HG03097 (cell line): ENCODE results near the gene AGAP1.

Experiments used
- ATAC-seq: cut with Tn5 transposase; IDR thresholded peaks from one replicate; pipeline ENCODE4 v1.9.1; 2021; ENCODE audit not compliant: unreplicated experiment, low FRiP score

The AGAP1 gene

DNA sequence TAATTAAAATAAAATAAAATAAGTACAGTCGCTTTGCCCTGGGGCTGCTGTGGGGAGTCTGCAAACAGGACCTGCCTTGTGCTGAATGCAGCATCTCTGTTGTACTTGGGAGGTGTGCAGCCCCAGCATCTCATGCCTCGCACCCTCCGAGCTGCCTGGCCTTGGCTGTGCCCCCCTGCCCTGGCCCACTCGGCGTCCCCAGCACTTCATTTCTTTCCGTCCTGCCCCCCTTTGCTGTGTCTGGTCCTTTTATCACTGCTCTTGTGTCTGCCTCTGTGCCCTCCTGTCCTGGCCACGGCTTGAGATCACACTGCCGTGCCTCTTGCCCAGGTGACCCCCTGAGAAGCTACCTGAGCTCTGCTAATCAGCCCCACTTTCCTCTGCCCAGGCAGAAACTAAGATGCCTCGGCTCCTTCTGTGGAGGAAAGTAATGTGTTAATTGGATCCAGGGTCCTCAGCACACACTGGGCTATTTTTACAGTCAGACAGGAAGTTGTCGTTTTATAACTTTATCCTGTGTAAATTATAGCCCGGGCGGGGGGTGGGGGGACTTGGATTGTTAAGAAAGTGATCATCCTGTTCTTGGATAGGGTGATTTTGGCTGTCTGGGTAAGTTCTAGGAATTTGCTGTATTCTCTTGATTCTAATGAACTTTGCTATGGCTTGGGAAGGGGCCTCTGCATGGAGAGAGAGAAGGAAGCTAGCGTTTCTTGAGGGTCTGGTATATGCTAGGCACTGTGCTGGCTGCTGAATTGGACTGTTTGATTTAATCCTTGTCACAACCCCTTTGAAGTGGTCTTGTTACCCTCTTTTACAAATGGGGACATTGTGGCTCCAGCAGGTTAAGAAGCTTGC is 69.4 kb downstream of the AGAP1 start:
- ATAC-seq = no peak

DNA sequence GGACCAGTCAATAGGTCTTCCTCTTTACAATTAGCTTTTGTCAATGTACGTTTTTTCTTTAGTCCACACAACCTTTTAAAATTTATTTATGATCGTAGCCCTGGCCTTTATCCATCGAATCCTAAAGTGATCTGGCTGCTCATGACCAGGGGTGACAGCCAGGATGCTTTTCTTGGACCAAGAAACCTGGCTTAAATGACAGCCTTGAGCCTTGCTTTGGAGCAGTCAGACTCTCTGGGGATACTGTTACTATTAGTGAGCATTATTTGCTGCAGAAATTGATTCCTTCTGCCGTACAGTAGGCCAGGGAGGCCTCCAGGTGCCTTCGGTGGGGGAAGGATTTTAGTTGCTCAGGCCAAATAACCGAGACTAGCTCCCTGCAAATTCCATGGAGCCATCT is 70.2 kb downstream of the AGAP1 start:
- ATAC-seq = no peak

DNA sequence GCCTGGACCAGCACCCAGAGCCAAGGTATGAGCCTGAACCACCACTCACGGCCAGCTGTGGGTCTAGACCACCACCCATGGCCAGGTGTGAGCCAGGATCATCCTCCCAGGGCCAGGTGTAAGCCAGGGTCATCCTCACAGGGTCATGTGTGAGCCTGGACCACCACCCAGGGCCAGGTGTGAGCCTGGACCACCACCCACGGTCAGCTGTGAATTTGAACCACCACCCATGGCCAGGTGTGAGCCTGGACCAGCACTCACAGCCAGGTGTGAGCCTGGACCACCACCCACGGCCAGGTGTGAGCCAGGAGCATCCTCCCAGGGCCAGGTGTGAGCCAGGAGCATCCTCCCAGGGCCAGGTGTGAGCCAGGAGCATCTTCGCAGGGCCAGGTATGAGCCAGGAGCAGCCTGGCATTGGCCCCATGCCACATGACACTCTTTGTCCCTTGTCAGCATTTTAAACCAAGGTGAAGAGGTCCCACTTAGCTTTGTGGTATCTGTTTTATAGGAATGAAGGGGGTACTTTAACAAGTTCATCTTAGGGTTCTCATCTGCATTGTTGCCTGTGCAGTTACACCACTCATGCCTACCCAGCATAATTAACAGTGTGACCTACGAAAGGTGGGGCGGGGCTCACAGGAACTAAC is 71.2 kb downstream of the AGAP1 start:
- ATAC-seq = no peak

DNA sequence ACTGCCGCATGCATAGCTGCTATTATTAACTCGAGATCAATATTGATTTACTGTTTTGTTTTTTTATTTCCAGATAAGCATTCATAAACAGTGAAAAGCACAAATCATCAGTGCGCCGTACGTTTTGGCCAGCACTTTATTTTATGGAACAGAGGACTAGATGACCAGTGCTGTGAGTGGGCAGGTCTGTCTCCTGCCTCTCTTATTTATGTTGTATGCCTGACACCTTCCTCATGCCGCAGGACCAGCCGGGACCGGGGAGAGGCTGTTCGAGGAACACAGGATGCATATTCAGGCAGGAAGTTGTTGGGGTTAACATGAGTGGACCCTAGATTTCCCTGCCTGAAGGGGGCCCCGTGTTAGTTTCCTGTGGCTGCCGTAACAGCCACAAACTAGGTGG is 72.6 kb downstream of the AGAP1 start:
- ATAC-seq = no peak

DNA sequence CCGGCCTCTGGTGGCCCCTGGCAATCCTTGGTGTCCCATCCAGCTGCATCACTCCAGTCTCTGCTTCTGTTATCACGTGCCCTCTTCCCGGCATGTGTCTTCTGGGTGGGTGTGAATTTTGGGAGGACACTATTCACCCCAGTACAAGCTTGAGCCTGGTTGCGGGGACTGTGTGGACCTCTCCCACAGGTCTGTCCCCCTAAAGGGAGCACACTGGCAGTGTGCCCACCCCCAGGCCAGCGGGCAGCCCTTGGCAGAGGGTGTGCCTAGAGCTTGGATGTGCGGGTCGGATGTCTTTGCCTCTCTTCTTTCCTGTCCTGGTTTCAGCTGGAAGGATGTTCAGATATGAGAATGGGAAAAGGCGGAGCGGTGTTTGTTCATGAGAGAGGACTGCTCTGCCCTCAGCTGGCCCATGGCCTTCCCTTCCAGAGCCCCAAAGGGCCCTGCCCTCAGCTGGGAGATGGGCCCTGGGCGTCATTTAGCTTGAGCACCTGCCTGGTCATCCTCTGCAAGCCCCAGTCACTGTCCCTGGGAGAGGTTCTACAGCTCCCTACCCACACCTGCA is 73.2 kb downstream of the AGAP1 start:
- no peak for ATAC-seq

DNA sequence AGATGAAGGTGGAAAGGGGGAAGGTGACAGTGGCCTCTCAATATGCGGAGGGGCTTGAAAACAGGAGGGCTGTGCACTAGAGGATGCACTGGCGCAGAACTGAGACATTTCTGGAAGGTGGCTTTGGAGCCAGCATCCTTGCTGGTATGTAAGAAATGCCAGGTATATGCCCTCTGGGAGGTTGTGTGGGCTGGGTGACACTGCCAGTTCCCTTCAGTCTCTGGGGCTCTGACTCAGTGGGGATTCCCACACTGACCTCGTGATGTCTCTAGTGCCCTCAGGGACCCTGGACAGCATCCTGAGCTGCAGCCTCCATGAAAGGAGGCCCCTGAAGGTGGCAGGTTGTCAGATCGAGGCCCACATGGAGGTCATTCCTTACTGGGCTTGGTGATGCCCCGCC is 74.0 kb downstream of the AGAP1 start:
- no peak for ATAC-seq

DNA sequence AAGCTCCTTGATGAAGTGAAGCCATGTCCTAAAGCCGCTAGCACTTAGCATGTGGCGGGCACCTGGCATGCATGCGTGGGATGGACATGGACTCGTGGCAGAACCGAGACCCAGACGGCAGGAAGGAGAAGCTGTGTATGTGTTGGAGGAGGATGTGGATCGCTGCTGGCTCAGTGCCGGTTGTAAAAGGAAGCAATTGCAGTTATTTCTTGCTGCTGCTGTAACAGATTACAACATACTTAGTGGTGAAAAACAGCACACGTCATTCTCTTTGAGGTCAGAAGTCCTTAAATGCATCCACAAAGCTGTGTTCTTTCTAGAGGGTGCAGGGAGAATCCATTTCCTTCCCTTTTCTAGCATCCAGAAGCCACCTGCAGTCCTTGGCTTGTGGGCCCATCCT is 74.6 kb downstream of the AGAP1 start:
- no peak for ATAC-seq

DNA sequence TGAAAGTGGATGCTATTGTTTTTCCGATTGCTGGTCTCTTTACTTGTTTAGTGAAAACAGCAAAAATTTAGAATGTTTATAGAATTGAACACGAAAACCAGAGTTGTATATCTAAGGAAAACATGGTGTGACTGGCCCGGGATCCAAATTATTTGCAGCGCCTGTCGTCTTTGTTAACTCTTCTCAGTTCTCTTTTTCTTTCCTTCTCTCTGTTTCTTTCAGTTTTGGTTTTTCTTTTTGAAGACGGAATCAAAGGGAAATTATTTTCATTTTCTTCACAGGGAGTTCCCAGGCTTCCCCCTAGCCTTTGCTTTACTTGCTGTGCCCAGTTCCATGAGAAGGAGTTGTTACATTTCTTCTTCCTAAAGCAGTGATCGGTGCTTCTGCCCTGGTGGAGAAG is 76.0 kb downstream of the AGAP1 start:
- no peak for ATAC-seq

DNA sequence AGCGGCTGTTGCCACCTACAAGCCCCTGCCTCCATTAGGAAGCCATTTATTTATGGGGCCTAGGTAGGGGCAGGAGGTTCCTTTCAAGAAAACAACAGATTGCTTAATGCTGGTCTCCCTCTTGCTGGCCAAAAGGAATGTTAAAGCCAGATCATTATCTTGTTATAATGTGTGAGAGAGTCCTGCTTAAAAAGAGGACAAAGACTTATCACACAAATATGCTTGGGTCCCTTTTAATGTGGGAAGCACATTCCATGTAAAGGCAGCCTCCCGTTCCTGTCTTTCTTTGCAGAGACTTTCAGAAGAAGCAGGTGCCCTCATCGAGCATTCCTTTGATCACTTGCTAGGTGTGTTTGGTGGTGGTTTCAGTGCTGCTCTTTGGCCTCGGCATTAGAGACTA is 76.4 kb downstream of the AGAP1 start:
- no peak for ATAC-seq

DNA sequence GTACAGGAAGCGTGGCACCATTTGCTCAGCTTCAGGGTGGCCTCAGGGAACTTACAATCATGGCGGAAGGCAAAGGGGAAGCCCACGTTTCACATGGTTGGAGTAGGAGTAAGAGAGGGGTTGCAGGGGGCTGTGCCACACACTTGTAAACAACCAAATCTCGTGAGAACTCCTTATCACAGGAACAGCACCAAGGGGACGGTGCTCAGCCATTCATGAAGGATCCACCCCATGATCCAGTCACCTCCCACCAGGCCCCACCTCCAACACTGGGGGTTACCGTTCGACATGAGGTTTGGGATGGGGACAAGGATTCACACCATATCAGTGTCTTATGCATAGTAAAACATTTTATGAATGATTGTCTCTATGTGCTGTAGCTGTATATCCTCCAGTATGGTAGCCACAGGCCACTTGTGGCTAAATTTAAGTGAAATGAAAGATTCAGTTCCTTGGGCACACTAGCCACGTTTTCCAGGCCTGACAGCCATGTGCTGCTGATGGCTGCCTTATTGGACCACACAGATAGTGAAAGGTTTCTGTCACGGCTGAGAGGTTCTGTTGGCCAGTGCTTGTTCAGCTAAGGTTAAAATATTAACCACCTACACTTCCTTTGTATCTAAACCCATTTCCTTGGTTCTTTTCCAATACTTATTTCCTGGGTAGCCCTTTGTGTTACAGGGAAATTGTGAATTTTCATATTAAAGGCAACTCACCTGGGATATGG is 77.3 kb downstream of the AGAP1 start:
- peak; percentile 67 for ATAC-seq

DNA sequence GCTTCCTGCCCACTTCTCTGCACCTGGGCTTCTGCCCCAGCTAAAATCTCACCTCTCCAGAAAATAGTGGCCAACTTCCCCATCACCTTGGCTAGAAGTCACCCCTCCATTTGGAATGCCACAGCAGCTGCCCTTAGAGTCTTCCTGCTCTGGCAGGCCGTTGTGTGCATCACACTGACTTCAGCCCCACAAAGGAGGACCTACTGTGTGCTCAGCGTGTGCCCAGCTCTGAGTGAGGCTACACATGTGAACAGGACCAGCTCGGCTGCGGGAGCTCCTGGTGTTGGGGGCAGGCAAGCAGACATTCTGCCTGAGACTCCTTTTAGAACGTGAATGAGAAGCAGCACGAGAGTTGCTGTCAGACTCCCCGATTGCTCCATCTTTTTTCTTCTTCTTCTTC is 78.7 kb downstream of the AGAP1 start:
- ATAC-seq = no peak

DNA sequence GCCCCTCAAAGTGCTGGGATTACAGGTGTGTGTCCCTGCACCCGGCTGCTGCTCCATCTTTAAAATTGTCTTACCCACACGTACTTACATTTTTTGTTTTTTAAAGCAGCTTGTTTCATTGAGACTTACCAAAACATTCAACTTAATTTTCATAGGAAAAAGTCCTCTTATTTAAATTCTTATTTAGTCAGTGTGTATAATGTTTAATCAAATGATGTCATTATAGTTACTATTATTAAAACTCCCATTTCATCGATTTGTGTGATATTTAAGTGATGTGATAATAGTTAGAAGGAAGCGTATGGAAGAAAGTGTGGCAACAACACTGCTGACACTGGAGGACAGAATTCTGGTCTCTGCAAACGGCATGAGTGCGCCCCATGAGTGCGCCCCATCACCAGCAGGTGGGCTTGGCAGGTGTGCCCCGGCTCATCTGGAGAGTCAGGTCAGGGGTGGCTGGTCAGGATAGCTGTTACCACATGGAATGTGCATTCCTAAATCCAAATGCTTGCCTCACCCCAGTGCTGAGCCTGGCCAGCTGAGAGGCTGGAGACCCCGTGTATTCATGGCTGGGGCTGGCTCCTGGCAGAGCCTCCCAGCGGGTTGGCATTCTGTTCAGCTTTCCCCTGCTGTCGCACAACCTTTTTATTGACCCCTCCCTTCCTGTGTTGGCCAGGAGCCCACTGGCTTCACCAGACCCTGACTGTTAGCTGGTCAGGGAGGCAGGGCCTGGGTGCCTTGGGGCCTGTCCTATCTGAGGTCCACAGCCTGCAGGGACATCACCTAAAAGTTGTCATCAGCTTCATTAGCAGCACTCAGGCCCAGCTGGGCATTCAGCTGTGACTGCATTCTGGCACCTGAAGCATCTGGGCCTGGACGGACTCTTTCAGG is 79.7 kb downstream of the AGAP1 start:
- ATAC-seq = no peak

DNA sequence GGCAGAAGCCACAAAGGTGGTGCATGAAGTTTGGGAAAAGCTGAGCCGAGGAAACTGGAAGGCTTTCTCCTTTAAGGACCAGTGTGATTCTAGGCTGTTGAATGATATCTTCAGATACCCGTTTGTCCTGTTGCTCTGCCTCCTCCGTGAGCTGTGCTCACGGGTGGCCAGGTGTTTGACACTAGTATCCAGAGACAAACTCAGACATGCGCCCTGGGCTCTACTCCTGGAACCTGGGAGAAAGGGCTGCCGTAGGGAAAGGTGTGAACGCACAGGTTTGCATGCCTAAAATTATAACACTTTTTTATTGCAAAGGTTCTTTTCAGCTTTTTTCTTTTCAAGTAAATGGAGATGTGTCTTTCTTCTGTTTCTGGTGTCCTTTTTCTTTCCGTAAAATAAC is 81.6 kb downstream of the AGAP1 start:
- ATAC-seq = no peak

DNA sequence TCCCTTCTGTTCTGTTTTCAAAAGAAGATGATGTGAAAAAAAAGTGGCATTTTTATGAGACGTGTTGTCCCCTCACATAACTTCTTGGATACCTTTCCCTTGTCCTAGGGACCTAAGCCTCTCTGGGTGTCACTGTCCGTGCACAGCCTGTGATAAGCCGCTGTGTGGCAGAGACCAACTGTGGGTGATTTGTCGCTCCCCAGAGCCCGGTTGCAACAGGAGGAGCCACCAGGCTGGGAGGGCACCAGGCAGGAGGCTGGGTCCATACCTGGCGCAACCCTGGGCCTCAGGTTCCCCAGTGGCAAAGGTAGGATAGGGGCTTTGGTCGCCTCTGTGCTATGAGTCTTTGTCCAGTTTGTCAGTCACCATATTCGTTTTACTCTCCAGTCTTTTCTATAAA is 82.1 kb downstream of the AGAP1 start:
- ATAC-seq = no peak

DNA sequence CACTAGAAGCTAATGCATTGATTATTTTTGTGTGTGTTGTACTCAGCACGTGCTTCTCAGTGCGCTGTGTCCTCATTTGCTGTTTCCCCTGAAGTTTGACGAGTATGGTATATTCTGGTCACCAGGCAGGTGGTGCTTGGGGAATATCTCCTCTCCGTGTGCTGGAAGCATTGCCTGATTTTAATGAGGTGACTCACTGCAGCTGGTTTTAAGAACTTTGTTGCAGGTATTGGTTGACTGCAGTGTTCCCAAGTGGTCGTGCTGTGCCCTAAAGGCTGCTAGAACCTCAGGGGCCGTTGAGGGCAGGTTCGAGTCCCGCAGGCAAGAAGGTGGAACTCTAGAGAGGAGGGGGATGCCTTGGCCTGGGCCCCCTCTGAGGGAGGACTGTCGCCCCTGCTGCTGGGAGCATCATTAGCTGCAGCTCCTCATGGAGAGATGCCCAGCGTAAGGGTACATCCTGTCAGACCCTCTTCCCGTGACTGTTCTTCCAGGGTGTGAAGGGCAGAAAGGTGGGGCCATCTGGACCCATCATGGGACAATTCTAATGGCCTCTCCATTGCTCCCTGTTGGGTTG is 82.6 kb downstream of the AGAP1 start:
- no peak for ATAC-seq

DNA sequence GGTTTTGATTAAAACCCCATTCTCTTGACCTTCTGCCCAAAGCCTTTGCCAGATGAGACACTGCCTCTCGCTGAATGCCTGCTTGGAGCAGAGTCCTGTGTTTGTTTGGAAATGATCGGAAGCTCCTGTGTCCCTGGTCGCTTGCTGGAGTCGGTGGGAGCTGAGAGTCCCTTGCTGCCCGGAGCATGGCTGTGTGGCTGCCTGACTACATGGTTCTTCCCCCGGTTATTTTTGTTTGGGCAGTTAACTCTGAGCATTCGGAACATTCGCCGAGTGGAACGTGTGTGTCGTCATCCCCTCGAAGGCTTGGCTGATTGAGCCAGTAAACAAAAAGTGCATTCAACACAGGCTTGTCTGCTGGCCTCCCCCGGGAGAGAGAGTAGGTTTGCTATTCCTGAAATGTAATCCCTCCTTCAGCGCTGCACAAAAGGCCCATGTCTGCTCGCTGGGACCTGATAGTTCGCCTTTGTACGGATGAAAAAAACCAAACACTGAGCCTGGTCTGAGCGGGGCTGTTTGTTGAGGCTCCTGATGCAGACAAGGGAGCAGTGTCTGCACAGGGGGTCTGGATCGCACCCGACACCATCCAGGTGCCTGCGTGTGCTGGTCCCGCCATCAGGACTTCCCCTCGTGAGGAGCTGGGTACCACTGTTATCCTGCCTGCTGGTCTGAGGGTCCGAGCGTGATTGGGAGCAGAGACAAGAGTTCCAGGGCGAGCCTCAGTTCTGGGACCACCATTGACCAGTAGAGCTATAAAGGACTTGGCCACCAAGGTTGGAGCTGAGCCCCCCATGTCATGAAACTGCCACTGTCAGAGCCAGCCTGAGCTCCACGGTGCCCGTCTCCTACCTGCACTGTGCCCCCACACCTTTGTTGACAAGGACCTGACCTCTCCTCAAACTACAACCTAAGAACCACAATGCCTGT is 83.8 kb downstream of the AGAP1 start:
- ATAC-seq = no peak

DNA sequence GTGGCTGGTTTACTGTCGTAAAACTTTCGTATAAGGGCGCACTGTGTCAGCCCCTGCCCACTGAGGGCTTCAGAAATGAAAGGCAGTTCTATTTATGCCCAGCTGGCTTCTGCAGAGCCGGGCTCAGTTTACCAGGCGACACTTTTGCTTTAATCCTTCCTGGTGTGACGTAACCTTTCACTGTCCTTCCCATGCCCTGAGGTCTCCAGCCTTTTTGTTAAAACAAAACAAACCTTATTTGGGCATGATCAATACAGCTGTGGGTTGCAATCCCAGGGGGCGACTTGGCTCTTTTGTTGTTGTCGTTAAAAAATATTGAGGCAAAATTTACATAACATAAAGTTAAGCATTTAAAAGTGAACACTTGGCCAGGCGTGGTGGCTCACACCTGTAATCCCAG is 85.3 kb downstream of the AGAP1 start:
- ATAC-seq = no peak

DNA sequence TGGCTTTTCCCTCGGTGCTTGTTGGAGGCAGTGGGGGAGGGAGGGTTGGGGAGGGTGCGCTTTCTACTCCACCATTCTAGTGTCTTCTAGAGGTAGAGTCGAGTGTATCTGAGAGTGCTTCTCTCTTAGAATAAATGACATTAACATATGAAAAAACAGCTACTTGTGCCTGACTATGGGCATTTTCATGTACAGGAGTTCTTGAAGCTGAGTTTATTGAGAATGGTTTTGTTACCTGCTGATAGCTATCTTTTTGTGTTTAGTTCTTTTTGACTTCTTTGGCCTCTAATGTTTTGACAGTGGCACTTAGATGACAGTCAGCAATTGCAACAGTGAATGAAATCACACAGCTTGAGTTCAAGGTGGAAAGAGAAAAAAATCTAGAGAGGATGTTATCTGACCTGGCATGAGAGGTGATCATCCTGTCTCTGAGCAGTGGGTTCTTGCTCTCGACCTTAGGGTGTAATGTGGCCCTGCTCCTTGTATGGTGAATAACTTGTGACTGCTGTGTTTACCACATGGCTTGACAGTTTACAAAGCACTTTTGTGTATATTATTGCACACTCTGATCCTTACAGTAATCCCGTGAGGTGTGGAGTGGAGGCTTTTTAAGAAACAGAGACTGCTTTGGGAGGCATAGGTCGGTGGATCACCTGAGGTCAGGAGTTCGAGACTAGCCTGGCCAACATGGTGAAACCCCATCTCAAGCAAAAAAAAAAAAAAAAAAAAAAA is 86.7 kb downstream of the AGAP1 start:
- no peak for ATAC-seq
